HFFc6 (cell line): ENCODE measurements around the gene ARHGAP19. TPM values are rescaled to one million over a fixed set of nuclear protein-coding genes. Genes with fewer than 3 reads are reported as not detected.
A peak's percentile ranks its signal among the peaks of the same experiment; 100 is the strongest.

Experiments used
- DNase-seq: peaks from one replicate; pipeline ENCODE4 v3.0.0-alpha.2; 2018
- H3K27ac Mint-ChIP-seq: 2 replicates; pipeline ENCODE4 v1.8.0; 2020; ENCODE audit warnings: mild to moderate bottlenecking, mixed read lengths
- H3K27me3 Mint-ChIP-seq: 2 replicates; pipeline ENCODE4 v1.8.0; 2021; ENCODE audit warnings: mild to moderate bottlenecking, moderate library complexity, mixed read lengths; ENCODE audit not compliant: insufficient read depth
- H3K36me3 Mint-ChIP-seq: 2 replicates; pipeline ENCODE4 v1.8.0; 2021; ENCODE audit warnings: low read depth, mixed read lengths
- H3K4me1 Mint-ChIP-seq: 2 replicates; pipeline ENCODE4 v1.8.0; 2020; ENCODE audit warnings: low read depth, mixed read lengths
- H3K4me3 Mint-ChIP-seq: 2 replicates; pipeline ENCODE4 v1.8.0; 2020; ENCODE audit warnings: mild to moderate bottlenecking, moderate library complexity, mixed read lengths
- H3K9me3 Mint-ChIP-seq: 2 replicates; pipeline ENCODE4 v1.8.0; 2020; ENCODE audit warnings: mild to moderate bottlenecking, mixed read lengths
- CTCF ChIP-seq: fragments of 200-600 bp; sonication (generic); IDR thresholded peaks from 2 replicates; pipeline ENCODE4 v1.5.0; 2021; ENCODE audit warnings: antibody characterized with exemption, mild to moderate bottlenecking
- total RNA-seq, 6 experiments: library from RNA; stranded (reverse); fragmentation: NEBNext Ultra II Directional; extraction: Animal tissue kit (Norgen Biotek cat#: 25700); gene quantifications; 2 replicates in 1 of 6; 3 replicates in 5 of 6; pipeline ENCODE4 v1.2.3, GENCODE V29; 2021

The ARHGAP19 gene
- total RNA-seq, 6 experiments from 2014 or later = 5.2 to 12.3 (median 10.2) TPM

- Mint-ChIP-seq H3K27me3 (peaks cover 18% of the 10 kb centered on the region), H3K36me3 (no peaks in the 10 kb centered on the region), H3K4me3 (0 out of 2 replicates have a peak overlapping the region, but pooled peaks have one; percentile 24), H3K4me1 (peaks cover 40% of the 10 kb centered on the region), H3K9me3 (no peaks in the 10 kb centered on the region), H3K27ac (no peak overlapping the region)
- no peak for TF ChIP-seq CTCF
- DNase-seq = no peak
These were observed 43.6 kb upstream of the ARHGAP19 start for GRCh38 chr10:97336006-97336405.

- H3K4me1 Mint-ChIP-seq = peaks cover 40% of the 10 kb centered on the region
These were observed 42.8 kb upstream of the ARHGAP19 start for GRCh38 chr10:97335188-97335619.

GRCh38 chr10:97334370-97335175, 42.1 kb upstream of the ARHGAP19 start, which contains the start of gene FRAT2:
Gene FRAT2, minus strand, starts transcription at chr10:97334729. Its CDS starts 157 bp downstream, at chr10:97334572.
- H3K4me1 Mint-ChIP-seq = peaks cover 40% of the 10 kb centered on the region
- peaks cover 18% of the 10 kb centered on the region for H3K27me3 Mint-ChIP-seq
- H3K9me3 Mint-ChIP-seq = no peaks in the 10 kb centered on the region
- peak; percentile 80 for DNase-seq
- peak within 1 kb of the TSS; percentile 88 for H3K4me3 Mint-ChIP-seq
- TF ChIP-seq CTCF = no peak
- H3K27ac Mint-ChIP-seq = peak within 1 kb of the TSS; percentile 90
- no peaks in the 10 kb centered on the region for H3K36me3 Mint-ChIP-seq

More at GRCh38 chr10:97335188-97335619, 42.8 kb upstream of the ARHGAP19 start:
- no peak overlapping the region for H3K27ac Mint-ChIP-seq
- H3K9me3 Mint-ChIP-seq = no peaks in the 10 kb centered on the region
- H3K4me3 Mint-ChIP-seq = peak overlapping the region; percentile 43; the same call in 1 of the 2 replicates
- no peak for DNase-seq
- no peaks in the 10 kb centered on the region for H3K36me3 Mint-ChIP-seq
- TF ChIP-seq CTCF = no peak
- H3K27me3 Mint-ChIP-seq = peaks cover 18% of the 10 kb centered on the region

GRCh38 chr10:97333601-97334369, 41.3 kb upstream of the ARHGAP19 start:
- Mint-ChIP-seq H3K4me1 (peaks cover 43% of the 10 kb centered on the region), H3K9me3 (no peaks in the 10 kb centered on the region)
- DNase-seq = peak; percentile 29

GRCh38 chr10:97333351-97333600, 40.8 kb upstream of the ARHGAP19 start:
- Mint-ChIP-seq H3K27ac (peak overlapping the region; percentile 90), H3K4me3 (peak overlapping the region; percentile 88), H3K36me3 (no peaks in the 10 kb centered on the region), H3K9me3 (no peaks in the 10 kb centered on the region), H3K27me3 (peaks cover 13% of the 10 kb centered on the region), H3K4me1 (peaks cover 45% of the 10 kb centered on the region)
- peak; percentile 20 for DNase-seq
- peak; percentile 32; the same call in 1 of the 2 replicates for TF ChIP-seq CTCF

More at GRCh38 chr10:97333601-97334369, 41.3 kb upstream of the ARHGAP19 start:
- no peak for TF ChIP-seq CTCF
- H3K4me3 Mint-ChIP-seq = peak overlapping the region; percentile 88
- H3K36me3 Mint-ChIP-seq = no peaks in the 10 kb centered on the region
- peak overlapping the region; percentile 90 for H3K27ac Mint-ChIP-seq
- H3K27me3 Mint-ChIP-seq = peaks cover 15% of the 10 kb centered on the region
